HepG2 (cell line): Measurements from ENCODE around the gene LAMB3. TPM values are rescaled to one million over a fixed set of nuclear protein-coding genes. Genes with fewer than 3 reads are reported as not detected.

Source experiments
- ATAC-seq: fragments of 200-7000 bp; cut with Tn5 transposase; 3 replicates; pipeline ENCODE4 v1.9.1; 2020; ENCODE audit warnings: mild to moderate bottlenecking, moderate library complexity
- BruUV-seq: library from RNA; stranded (reverse); fragments of 400-500 nt; replicated peaks from 2 replicates; lab custom pipeline; 2021; lab: Mats Ljungman, UMichigan
- CTCF ChIA-PET: fragments of 300-600 bp; formaldehyde crosslinking; extraction: SDS; loops from one replicate; lab custom pipeline; 2021; ENCODE audit warnings: low total read pairs, inconsistent platforms, low intra/inter-chr PET ratio; lab: Yijun Ruan, JAX
- POLR2A ChIA-PET: fragments of 350-600 bp; sonication (Branson Sonifier 250); formaldehyde crosslinking; loops from one replicate; lab custom pipeline; 2020; ENCODE audit warnings: antibody characterized with exemption, inconsistent platforms; lab: Yijun Ruan, JAX
- DNase-seq: peaks from one replicate; pipeline ENCODE4 v3.0.0-alpha.2; 2015; ENCODE audit warnings: low spot score
- FAIRE-seq: peaks from 3 replicates; lab custom pipeline; 2011; peaks lifted over from hg19 to GRCh38; lab: Jason Lieb, UNC
- H2AFZ ChIP-seq: one replicate; pipeline ENCODE4 v1.6.1; 2011; ENCODE audit warnings: low read length, inconsistent platforms
- H3K27ac ChIP-seq: fragments of 300-600 bp; 3 replicates; pipeline ENCODE4 v1.8.0; 2011; ENCODE audit warnings: mixed run types, mild to moderate bottlenecking, mixed read lengths, low read length, inconsistent platforms; ENCODE audit not compliant: insufficient read depth; ENCODE audit errors: extremely low read length
- H3K27me3 ChIP-seq, 2 experiments: fragments of 200-600 bp in 1 of 2; 2 replicates in 1 of 2; 3 replicates in 1 of 2; pipeline versions ENCODE4 v1.6.0 to v1.8.0; 2011; ENCODE audit warnings: low read length in 2 of 2, mild to moderate bottlenecking in 2 of 2, moderate library complexity in 2 of 2, inconsistent platforms in 1 of 2; ENCODE audit not compliant: insufficient read depth in 2 of 2, control insufficient read depth in 1 of 2
- H3K36me3 ChIP-seq, 2 experiments: fragments of 200-600 bp in 1 of 2; replicated peaks in 1 of 2; 2 replicates in 1 of 2; 3 replicates in 1 of 2; pipeline versions ENCODE4 v1.5.1 to v1.8.0; 2011; ENCODE audit warnings: low read length in 2 of 2, inconsistent platforms in 1 of 2; ENCODE audit not compliant: insufficient read depth in 2 of 2, control insufficient read depth in 1 of 2
- H3K4me1 ChIP-seq: 2 replicates; pipeline ENCODE4 v1.5.1; 2012; ENCODE audit warnings: low read length, inconsistent platforms; ENCODE audit not compliant: insufficient read depth
- H3K4me2 ChIP-seq: 2 replicates; pipeline ENCODE4 v1.6.0; 2011; ENCODE audit warnings: low read depth, low read length, inconsistent platforms
- H3K4me3 ChIP-seq, 3 experiments: fragments of 200-600 bp in 1 of 3; sonication (generic), shearing (Covaris generic) in 1 of 3; replicated peaks in 1 of 3; 2 replicates each; pipeline ENCODE4 v1.5.1; 2011 to 2016; ENCODE audit warnings: low read length in 3 of 3, inconsistent platforms in 2 of 3, low read depth in 2 of 3, mild to moderate bottlenecking in 2 of 3, control low read depth in 1 of 3, mixed read lengths in 1 of 3; ENCODE audit not compliant: insufficient read depth in 1 of 3
- H3K79me2 ChIP-seq: one replicate; pipeline ENCODE4 v1.6.1; 2011; ENCODE audit warnings: low read length, inconsistent platforms; ENCODE audit not compliant: insufficient read depth
- H3K9ac ChIP-seq: 2 replicates; pipeline ENCODE4 v1.6.0; 2011; ENCODE audit warnings: mild to moderate bottlenecking, low read depth, low read length, inconsistent platforms; ENCODE audit not compliant: insufficient read depth
- H3K9me3 ChIP-seq: 2 replicates; pipeline ENCODE4 v1.5.1; 2012; ENCODE audit warnings: mild to moderate bottlenecking, low read length
- H4K20me1 ChIP-seq: 2 replicates; pipeline ENCODE4 v1.6.0; 2011; ENCODE audit warnings: inconsistent platforms, mild to moderate bottlenecking, low read length, moderate library complexity; ENCODE audit not compliant: insufficient read depth
- AHDC1 ChIP-seq: sonication (generic); formaldehyde crosslinking; IDR thresholded peaks from 2 replicates; pipeline ENCODE4 v1.5.1; 2020; ENCODE audit warnings: mild to moderate bottlenecking, missing genetic modification reagents, borderline replicate concordance
- GMEB2 ChIP-seq: IDR thresholded peaks from 2 replicates; pipeline ENCODE4 v1.6.1; 2016; ENCODE audit warnings: missing biosample characterization, missing genetic modification reagents, low read depth
- MATR3 ChIP-seq: sonication (generic); formaldehyde crosslinking; IDR thresholded peaks from 2 replicates; pipeline ENCODE4 v1.4.0; 2020; ENCODE audit warnings: missing genetic modification reagents
- MYC ChIP-seq: sonication (generic); formaldehyde crosslinking; IDR thresholded peaks from 2 replicates; pipeline ENCODE4 v1.9.0; 2021; ENCODE audit warnings: missing genetic modification reagents, borderline replicate concordance
- SRSF1 ChIP-seq: fragments of 200-400 bp; formaldehyde crosslinking; optimal IDR thresholded peaks from 2 replicates; pipeline ENCODE3; 2017; ENCODE audit warnings: mild to moderate bottlenecking, low read depth, low read length, moderate library complexity
- ZBTB10 ChIP-seq: sonication (generic); formaldehyde crosslinking; IDR thresholded peaks from 2 replicates; pipeline ENCODE4 v1.4.0; 2020; ENCODE audit warnings: missing genetic modification reagents, borderline replicate concordance
- ZNF383 ChIP-seq: sonication (generic); formaldehyde crosslinking; IDR thresholded peaks from 2 replicates; pipeline ENCODE4 v1.4.0; 2020; ENCODE audit warnings: missing genetic modification reagents, mild to moderate bottlenecking, borderline replicate concordance
- ZNF639 ChIP-seq: conservative IDR thresholded peaks from 2 replicates; pipeline ENCODE4 v1.6.1; 2018; ENCODE audit warnings: missing genetic modification reagents
- ZNF678 ChIP-seq: sonication (generic); formaldehyde crosslinking; IDR thresholded peaks from 2 replicates; pipeline ENCODE4 v1.4.0; 2020; ENCODE audit warnings: mild to moderate bottlenecking, missing genetic modification reagents
- WGBS: methylation state at CpG from one replicate; pipeline ENCODE4 v1.1.6; 2017; ENCODE audit warnings: low lambda C conversion rate; 5-methylcytosine and 5-hydroxymethylcytosine counted together
- in situ Hi-C: cut with HindIII; loops from 2 replicates; pipeline ENCODE4 v1.10.0; 2017; ENCODE audit warnings: low pct_unique_long_range_greater_than_20kb; ENCODE audit not compliant: extremely low pct_ligation_motif_present
- intact Hi-C: fragments of 100-400 bp; cut with micrococcal nuclease; formaldehyde crosslinking; loops from one replicate; pipeline ENCODE4 v1.10.0; 2022; ENCODE audit not compliant: unreplicated experiment
- polyA plus RNA-seq, 8 experiments: library from polyadenylated mRNA; depleted of rRNA in 3 of 8; stranded (reverse) in 7 of 8; unstranded in 1 of 8; fragments of >200 nt; fragmentation: Illumina TruSeq in 4 of 8; extraction: Trizol in 4 of 8; gene quantifications; 2 replicates each; pipeline versions ENCODE4 v1.2.1 to v1.2.3, GENCODE V29; 2011 to 2016; ENCODE audit warnings: low read depth in 4 of 8, missing spikeins in 1 of 8, mixed read lengths in 1 of 8; ENCODE audit not compliant: insufficient read depth in 1 of 8
- total RNA-seq, 5 experiments: library from RNA; depleted of rRNA; stranded (reverse); fragments of >200 nt; fragmentation: Illumina TruSeq; extraction: Trizol; gene quantifications; 2 replicates each; pipeline ENCODE4 v1.2.3, GENCODE V29; 2016; ENCODE audit warnings: low read depth in 1 of 5

LAMB3 gene
- total and polyA plus RNA-seq, 2 of the 13 experiments (the other 11 are each of a cell fraction or from before 2014, with no cell fraction given): 0.18 to 0.24 TPM

GRCh38 chr1:209626346-209627026 lies 25.7 kb downstream of the LAMB3 start:
- Histone ChIP-seq H3K36me3 (no peaks in the 10 kb centered on the region), H3K27me3 (no peaks in the 10 kb centered on the region; a peak in 1 of 5 replicates), H3K79me2 (no peaks in the 10 kb centered on the region), H3K9ac (no peak overlapping the region), H3K4me1 (peaks cover 8% of the 10 kb centered on the region), H3K9me3 (no peaks in the 10 kb centered on the region), H3K4me3 (no peak overlapping the region), H2AFZ (no peak overlapping the region), H3K4me2 (no peak overlapping the region), H3K27ac (no peak overlapping the region), H4K20me1 (no peaks in the 10 kb centered on the region)
- WGBS: 82% methylated on average over 6 of the region's 19 CpGs
- DNase-seq (no peak), ATAC-seq (peak; percentile 11; the same call in 1 of the 3 replicates), FAIRE-seq (no peak)
- ChIA-PET CTCF (interaction anchor here (2.9 kb wide), 1 partner anchor 49 kb away, joined by 14 read pairs; no protein-coding TSS in a partner anchor), POLR2A (no interaction called here)
- in situ Hi-C loops: no loop called here
- no TSS peak for BruUV-seq
- intact Hi-C loops: loop anchor here (1.0 to 2.0 kb wide), 3 partner anchors 36 to 58 kb away; no protein-coding TSS in a partner anchor
- TF ChIP-seq AHDC1 (CRISPR knock-in tag): no peak
- TF ChIP-seq ZNF639 (CRISPR knock-in tag): no peak
- TF ChIP-seq ZNF383 (CRISPR knock-in tag): no peak
- TF ChIP-seq MYC (CRISPR knock-in tag): no peak
- no peak for TF ChIP-seq GMEB2 (CRISPR knock-in tag)
- TF ChIP-seq SRSF1: no peak
- TF ChIP-seq ZBTB10 (CRISPR knock-in tag): no peak
- no peak for TF ChIP-seq MATR3
- TF ChIP-seq ZNF678 (CRISPR knock-in tag): no peak
